Uterus (tissue), 2 donors: ENCODE results near the gene GCHFR.

Experiments used
- POLR2A ChIP-seq, 2 donors: fragments of 450-650 bp; IDR thresholded peaks; one replicate each; pipeline ENCODE4 v1.6.1; 2016; ENCODE audit warnings: antibody characterized with exemption in 2 of 2, mild to moderate bottlenecking in 1 of 2, moderate library complexity in 1 of 2
- TF ChIP-seq, protein P1 (sequence below), 4 experiments: fragments of 200-600 bp in 2 of 4; fragments of 450-650 bp in 2 of 4; sonication (generic) in 2 of 4; IDR thresholded peaks; one replicate each; pipeline ENCODE4 v1.5.1; 2016 to 2019; ENCODE audit warnings: antibody characterized with exemption in 4 of 4, mild to moderate bottlenecking in 2 of 4, moderate library complexity in 1 of 4

DNA sequence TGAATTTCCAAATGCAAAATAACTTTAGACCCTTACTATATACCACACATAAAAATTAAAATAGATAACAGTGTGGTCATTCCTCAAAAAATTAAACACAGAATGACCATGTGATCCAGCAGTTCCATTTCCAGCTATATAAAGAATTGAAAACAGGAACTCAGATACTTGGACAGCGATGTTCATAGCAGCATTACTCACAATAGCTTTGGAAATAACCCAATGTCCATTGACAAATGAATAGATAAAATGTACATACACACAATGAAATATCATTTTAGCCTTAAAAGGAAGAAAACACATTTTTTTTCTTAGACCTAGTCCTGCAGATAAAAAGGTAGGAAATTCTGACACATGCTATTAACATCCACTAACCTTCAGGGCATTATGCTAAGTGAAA is 42.2 kb upstream of the GCHFR start:
- no peak for TF ChIP-seq POLR2A (IDR thresholded peaks at IDR 0.05)
- TF ChIP-seq, protein P1, sequence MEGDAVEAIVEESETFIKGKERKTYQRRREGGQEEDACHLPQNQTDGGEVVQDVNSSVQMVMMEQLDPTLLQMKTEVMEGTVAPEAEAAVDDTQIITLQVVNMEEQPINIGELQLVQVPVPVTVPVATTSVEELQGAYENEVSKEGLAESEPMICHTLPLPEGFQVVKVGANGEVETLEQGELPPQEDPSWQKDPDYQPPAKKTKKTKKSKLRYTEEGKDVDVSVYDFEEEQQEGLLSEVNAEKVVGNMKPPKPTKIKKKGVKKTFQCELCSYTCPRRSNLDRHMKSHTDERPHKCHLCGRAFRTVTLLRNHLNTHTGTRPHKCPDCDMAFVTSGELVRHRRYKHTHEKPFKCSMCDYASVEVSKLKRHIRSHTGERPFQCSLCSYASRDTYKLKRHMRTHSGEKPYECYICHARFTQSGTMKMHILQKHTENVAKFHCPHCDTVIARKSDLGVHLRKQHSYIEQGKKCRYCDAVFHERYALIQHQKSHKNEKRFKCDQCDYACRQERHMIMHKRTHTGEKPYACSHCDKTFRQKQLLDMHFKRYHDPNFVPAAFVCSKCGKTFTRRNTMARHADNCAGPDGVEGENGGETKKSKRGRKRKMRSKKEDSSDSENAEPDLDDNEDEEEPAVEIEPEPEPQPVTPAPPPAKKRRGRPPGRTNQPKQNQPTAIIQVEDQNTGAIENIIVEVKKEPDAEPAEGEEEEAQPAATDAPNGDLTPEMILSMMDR (IDR thresholded peaks at IDR 0.05): no peak
